NCI-H2081 treated with DMSO at 0.1 percent for 48 hours (cell line): Measurements from ENCODE around the gene GGNBP2.
A peak's percentile ranks its signal among the peaks of the same experiment; 100 is the strongest.
"Not testable (repeated sequence)": the region's sequence is repeated elsewhere in the genome, so short reads cannot be mapped to it uniquely, and the experiment has no call there.

Experiments used
- DNase-seq: peaks from one replicate; lab custom pipeline; 2025; lab: John Stamatoyannopoulos, UW

GGNBP2 gene

GRCh38 chr17:36544307-36545076, at the start of gene GGNBP2:
Gene GGNBP2 (plus strand): TSS chr17:36544919. CDS start chr17:36545725, 806 bp downstream.
- DNase-seq: peak; percentile 61

GRCh38 chr17:36495076-36495578, 49.6 kb upstream of the GGNBP2 start:
- no peak for DNase-seq

- no peak for DNase-seq
Observed at GRCh38 chr17:36496018-36496789, 48.5 kb upstream of the GGNBP2 start.

- no peak for DNase-seq
Observed at GRCh38 chr17:36498155-36498554, 46.6 kb upstream of the GGNBP2 start.

GRCh38 chr17:36498560-36499300, 46.0 kb upstream of the GGNBP2 start:
- no peak for DNase-seq

- DNase-seq: no peak
Observed at GRCh38 chr17:36500745-36501225, 43.9 kb upstream of the GGNBP2 start.

GRCh38 chr17:36501351-36501750, 43.4 kb upstream of the GGNBP2 start:
- DNase-seq: no peak

GRCh38 chr17:36501963-36502362, 42.8 kb upstream of the GGNBP2 start:
- DNase-seq: no peak

- DNase-seq: no peak
Observed at GRCh38 chr17:36503456-36504155, 41.1 kb upstream of the GGNBP2 start.

GRCh38 chr17:36504156-36504545, 40.6 kb upstream of the GGNBP2 start:
- no peak for DNase-seq

- DNase-seq: no peak
Observed at GRCh38 chr17:36505171-36505570, 39.5 kb upstream of the GGNBP2 start.

GRCh38 chr17:36506249-36506826, 38.4 kb upstream of the GGNBP2 start:
- DNase-seq: no peak

GRCh38 chr17:36506831-36507230, 37.9 kb upstream of the GGNBP2 start:
- no peak for DNase-seq

GRCh38 chr17:36507266-36507665, 37.5 kb upstream of the GGNBP2 start:
- no peak for DNase-seq

- not testable (repeated sequence) for DNase-seq
Observed at GRCh38 chr17:36508439-36508838, 36.3 kb upstream of the GGNBP2 start.

- no peak for DNase-seq
Observed at GRCh38 chr17:36509272-36509985, 35.3 kb upstream of the GGNBP2 start.

GRCh38 chr17:36510636-36511035, 34.1 kb upstream of the GGNBP2 start:
- DNase-seq: no peak

GRCh38 chr17:36511216-36511615, 33.5 kb upstream of the GGNBP2 start:
- no peak for DNase-seq

GRCh38 chr17:36512641-36513040, 32.1 kb upstream of the GGNBP2 start:
- no peak for DNase-seq

- no peak for DNase-seq
Observed at GRCh38 chr17:36514856-36515255, 29.9 kb upstream of the GGNBP2 start.

- DNase-seq: no peak
Observed at GRCh38 chr17:36515837-36516236, 28.9 kb upstream of the GGNBP2 start.
